T-helper 17 cell (primary cell): ENCODE data around the gene KPNA4. TPM values are rescaled to one million over a fixed set of nuclear protein-coding genes. Genes with fewer than 3 reads are reported as not detected.
"Not testable (repeated sequence)": the region's sequence is repeated elsewhere in the genome, so short reads cannot be mapped to it uniquely, and the experiment has no call there.

Experiments
- ATAC-seq: fragments of 150-1000 bp; cut with Tn5 transposase; 2 replicates; pipeline ENCODE4 v1.10.0; 2021; ENCODE audit warnings: mild to moderate bottlenecking, moderate library complexity
- DNase-seq, 3 donors: peaks; one replicate each; pipeline versions ENCODE4 v3.0.0 to v3.0.0-alpha.2; 2020 to 2021
- H3K9me3 ChIP-seq: one replicate; pipeline ENCODE4 v1.7.0; 2013; ENCODE audit warnings: low read length, mild to moderate bottlenecking; ENCODE audit not compliant: control insufficient read depth, poor library complexity, severe bottlenecking
- H3K27ac Mint-ChIP-seq: one replicate; pipeline ENCODE4 v1.8.0; 2022; ENCODE audit warnings: mild to moderate bottlenecking, moderate library complexity, mixed read lengths
- H3K27me3 Mint-ChIP-seq: one replicate; pipeline ENCODE4 v1.8.0; 2022; ENCODE audit warnings: mixed read lengths
- H3K36me3 Mint-ChIP-seq: one replicate; pipeline ENCODE4 v1.8.0; 2022; ENCODE audit warnings: low read depth, mixed read lengths
- H3K4me1 Mint-ChIP-seq: one replicate; pipeline ENCODE4 v1.8.0; 2022; ENCODE audit warnings: mild to moderate bottlenecking, mixed read lengths
- H3K4me3 Mint-ChIP-seq: one replicate; pipeline ENCODE4 v1.8.0; 2022; ENCODE audit warnings: mild to moderate bottlenecking, moderate library complexity, mixed read lengths
- total RNA-seq, 4 donors: library from RNA in 2 of 4; stranded (reverse) in 2 of 4; gene quantifications; one replicate each; pipeline ENCODE4 v1.2.3 and lab custom pipeline; 2022 to 2026

Gene KPNA4
- total RNA-seq, 2 donors from 2014 or later: 48.9 to 61.9 TPM

DNA sequence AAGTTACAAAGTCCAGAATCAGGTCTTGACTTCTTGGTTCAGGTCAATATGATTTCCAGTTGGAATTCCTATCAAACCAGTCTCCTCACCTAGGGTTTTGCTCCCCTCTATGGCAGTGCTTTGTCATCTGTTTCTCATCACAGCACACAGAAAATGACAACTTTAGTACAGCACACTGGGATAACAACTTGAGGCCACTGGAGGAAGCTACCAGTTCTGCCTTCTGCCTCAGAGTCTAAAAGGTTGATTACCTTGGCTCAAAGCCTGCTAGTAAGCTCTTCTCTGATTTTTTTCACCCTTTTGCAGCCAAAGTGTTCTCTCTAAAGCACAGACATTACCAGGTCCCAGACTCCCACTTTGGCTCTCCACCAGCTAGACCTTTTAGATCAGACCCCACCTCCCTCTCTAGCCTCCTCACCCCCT lies 90.9 kb downstream of the KPNA4 start:
- H3K9me3 ChIP-seq: no peaks in the 10 kb centered on the region
- DNase-seq: no peak
- Mint-ChIP-seq H3K4me3 (no peak overlapping the region), H3K27me3 (peaks cover 6% of the 10 kb centered on the region), H3K4me1 (no peaks in the 10 kb centered on the region), H3K27ac (no peak overlapping the region), H3K36me3 (no peaks in the 10 kb centered on the region)
- ATAC-seq: no peak

DNA sequence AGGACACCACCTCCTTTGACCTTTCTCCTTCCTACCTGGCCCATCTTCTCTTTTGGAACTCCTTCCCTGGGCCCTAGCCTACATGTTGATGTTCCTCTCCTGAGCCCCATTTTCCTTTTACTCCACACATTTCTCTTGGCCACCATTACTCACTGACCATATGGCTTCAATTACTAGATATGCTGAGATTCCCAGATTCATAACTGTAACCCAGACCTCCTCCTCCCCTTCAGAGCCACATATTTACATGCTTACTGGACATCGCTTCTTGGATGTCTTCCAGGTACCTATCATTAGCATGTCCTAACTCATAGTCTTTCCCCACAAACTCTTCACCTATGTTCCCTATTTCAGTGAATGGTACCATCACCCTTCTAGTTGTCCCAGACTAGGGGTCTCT lies 91.4 kb downstream of the KPNA4 start:
- no peak overlapping the region for H3K27ac Mint-ChIP-seq
- H3K4me3 Mint-ChIP-seq: no peak overlapping the region
- DNase-seq: no peak
- H3K36me3 Mint-ChIP-seq: no peaks in the 10 kb centered on the region
- no peaks in the 10 kb centered on the region for H3K9me3 ChIP-seq
- H3K4me1 Mint-ChIP-seq: no peaks in the 10 kb centered on the region
- no peak for ATAC-seq
- H3K27me3 Mint-ChIP-seq: peaks cover 8% of the 10 kb centered on the region

DNA sequence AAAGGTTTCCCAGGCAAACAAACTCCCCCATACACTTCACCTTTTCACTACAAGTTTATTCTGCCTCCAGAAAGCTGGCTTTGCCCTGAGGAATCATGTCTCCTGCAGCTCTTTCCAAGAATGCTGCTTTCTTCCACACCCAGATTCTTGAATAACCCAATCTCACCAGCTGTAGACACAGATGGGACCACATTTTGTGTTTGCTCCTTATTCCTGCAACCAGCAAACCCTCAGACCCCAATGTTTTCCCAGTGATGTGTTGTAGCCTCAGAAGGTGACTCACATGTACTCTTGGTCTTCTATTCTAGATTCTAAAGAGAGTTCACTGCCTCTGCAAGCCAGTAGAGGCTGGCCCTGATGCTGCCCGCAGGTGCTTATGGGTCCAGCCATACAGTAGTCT lies 92.2 kb downstream of the KPNA4 start:
- Mint-ChIP-seq H3K27ac (no peak overlapping the region), H3K27me3 (peaks cover 12% of the 10 kb centered on the region), H3K36me3 (no peaks in the 10 kb centered on the region), H3K4me3 (no peak overlapping the region), H3K4me1 (no peaks in the 10 kb centered on the region)
- ATAC-seq (no peak), DNase-seq (no peak)
- H3K9me3 ChIP-seq: no peaks in the 10 kb centered on the region

DNA sequence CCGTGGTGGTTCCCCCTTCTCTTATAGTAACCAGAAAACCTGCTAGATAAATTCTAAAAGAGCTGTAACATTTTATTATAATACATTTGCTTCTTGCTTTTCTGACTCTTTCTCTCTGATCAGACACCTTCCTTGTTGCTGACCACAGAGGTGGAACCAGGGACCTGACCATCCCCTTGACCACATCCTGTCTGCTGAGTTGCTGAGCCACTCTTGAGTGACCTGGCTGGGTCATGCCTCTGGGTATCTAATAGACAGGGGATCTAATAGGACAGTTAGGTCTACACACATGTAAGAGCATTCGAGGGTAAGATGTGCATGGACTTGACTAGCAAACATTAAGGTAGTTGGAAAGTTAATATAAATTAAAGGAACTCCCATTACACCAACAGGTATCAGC lies 93.0 kb downstream of the KPNA4 start:
- Mint-ChIP-seq H3K27ac (no peak overlapping the region), H3K4me3 (no peak overlapping the region), H3K36me3 (no peaks in the 10 kb centered on the region), H3K27me3 (peaks cover 15% of the 10 kb centered on the region), H3K4me1 (no peaks in the 10 kb centered on the region)
- DNase-seq (no peak), ATAC-seq (no peak)
- H3K9me3 ChIP-seq: no peaks in the 10 kb centered on the region

DNA sequence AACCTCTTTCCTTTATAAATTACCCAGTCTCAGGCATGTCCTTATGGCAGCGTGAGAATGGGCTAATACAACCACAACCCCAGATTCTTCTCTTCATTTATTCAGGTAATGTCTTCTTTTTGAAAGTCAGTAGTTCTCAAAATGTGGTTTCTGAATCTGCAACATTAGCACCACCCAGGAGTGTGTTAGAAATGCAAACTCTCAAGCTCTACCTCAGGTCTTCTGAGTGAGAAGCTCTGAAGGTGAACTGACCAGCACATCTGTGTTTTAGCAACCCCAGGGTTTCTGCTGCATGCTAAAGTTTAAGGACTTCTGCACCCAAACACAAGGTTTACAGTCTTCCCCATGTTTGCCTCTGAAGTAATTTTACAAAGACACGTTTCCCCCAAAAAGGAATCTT lies 93.5 kb downstream of the KPNA4 start:
- Mint-ChIP-seq H3K27me3 (peaks cover 20% of the 10 kb centered on the region), H3K4me1 (no peaks in the 10 kb centered on the region), H3K27ac (no peak overlapping the region), H3K36me3 (no peaks in the 10 kb centered on the region), H3K4me3 (no peak overlapping the region)
- no peak for DNase-seq
- ATAC-seq: no peak
- no peaks in the 10 kb centered on the region for H3K9me3 ChIP-seq

DNA sequence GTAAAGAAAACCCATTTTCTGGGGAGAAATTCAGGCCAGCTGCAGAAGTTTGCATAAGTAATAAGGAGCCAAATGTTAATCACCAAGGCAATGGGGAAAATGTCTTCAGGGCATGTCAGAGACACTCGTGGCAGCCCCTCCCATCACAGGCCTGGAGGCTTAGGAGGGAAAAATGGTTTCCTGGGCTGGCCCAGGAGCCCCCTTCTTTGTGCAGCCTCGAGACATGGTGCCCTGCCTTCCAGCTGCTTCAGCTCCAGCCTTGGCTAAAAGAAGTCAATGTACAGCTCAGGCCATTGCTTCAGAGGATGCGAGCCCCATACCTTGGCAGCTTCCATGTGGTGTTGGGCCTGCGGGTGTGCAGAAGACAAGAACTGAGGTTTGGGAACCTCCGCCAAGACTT lies 95.2 kb downstream of the KPNA4 start:
- DNase-seq (no peak), ATAC-seq (no peak)
- Mint-ChIP-seq H3K27me3 (peaks cover 26% of the 10 kb centered on the region), H3K36me3 (no peaks in the 10 kb centered on the region), H3K4me3 (no peak overlapping the region), H3K27ac (no peak overlapping the region), H3K4me1 (no peaks in the 10 kb centered on the region)
- H3K9me3 ChIP-seq: no peaks in the 10 kb centered on the region

DNA sequence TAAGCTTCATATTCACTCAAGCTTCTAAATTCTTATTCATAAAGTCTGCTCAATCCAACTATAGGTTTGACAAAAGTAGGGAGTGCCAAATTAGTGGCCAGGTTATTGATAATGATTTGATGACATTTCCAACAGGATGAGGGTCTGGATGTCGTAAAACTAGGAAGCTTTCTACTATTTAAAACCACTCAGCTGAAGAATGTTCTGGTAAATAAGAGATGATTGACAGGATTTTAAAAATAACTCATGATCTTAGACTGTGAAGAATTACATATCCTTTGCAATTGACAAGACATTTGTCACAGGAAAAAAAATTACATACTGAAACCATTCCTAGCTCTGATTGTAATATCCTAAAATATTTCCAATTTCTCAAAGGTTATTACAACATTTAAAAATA lies 100.4 kb downstream of the KPNA4 start:
- no peaks in the 10 kb centered on the region for H3K9me3 ChIP-seq
- no peak overlapping the region for H3K27ac Mint-ChIP-seq
- no peaks in the 10 kb centered on the region for H3K36me3 Mint-ChIP-seq
- DNase-seq (no peak), ATAC-seq (no peak)
- H3K27me3 Mint-ChIP-seq: peaks cover 41% of the 10 kb centered on the region
- H3K4me3 Mint-ChIP-seq: no peak overlapping the region
- H3K4me1 Mint-ChIP-seq: no peaks in the 10 kb centered on the region

DNA sequence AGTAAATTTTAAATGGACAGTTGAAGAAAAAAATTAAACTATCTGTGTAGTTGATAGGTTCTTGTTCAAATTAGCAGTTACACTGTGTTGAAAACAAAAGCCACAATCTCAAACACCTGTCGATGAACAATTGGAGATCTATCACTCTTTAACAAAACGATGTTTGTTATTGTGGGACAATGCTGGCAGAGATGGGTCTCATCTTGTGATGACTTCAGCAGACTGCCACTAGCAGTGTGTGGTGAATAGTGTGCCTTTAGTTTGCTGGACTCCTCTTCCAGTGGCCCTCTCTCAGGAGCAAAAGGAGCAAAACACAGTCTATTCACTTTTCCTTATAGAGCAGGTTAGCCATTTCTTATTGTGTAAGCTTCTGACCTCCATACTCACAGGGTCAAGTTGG lies 101.0 kb downstream of the KPNA4 start:
- no peak for DNase-seq
- H3K36me3 Mint-ChIP-seq: no peaks in the 10 kb centered on the region
- H3K4me1 Mint-ChIP-seq: no peaks in the 10 kb centered on the region
- H3K27me3 Mint-ChIP-seq: peaks cover 46% of the 10 kb centered on the region
- no peak overlapping the region for H3K27ac Mint-ChIP-seq
- H3K9me3 ChIP-seq: no peaks in the 10 kb centered on the region
- no peak overlapping the region for H3K4me3 Mint-ChIP-seq
- ATAC-seq: no peak

DNA sequence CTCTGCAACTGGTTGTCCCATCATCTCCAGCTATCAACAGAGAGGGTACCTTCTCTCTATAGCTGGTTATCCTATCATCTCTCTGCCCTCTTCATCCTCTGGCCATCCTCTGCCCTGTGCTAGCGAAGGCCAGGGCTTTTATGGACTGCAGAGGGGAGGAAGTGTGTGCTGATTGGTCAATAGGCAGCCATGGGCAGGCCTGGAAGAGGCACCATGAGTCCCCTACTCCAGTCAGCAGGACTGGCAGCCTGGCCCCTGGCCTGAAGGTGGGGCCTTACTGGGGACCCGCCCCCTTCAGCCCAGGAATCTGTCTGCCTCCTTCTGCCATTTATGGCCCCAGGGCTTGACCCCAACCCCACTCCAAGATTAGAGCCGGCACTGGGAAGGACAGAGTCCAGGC lies 105.3 kb downstream of the KPNA4 start:
- no peaks in the 10 kb centered on the region for H3K4me1 Mint-ChIP-seq
- no peak overlapping the region for H3K4me3 Mint-ChIP-seq
- peaks cover 35% of the 10 kb centered on the region for H3K27me3 Mint-ChIP-seq
- H3K36me3 Mint-ChIP-seq: peaks cover 2% of the 10 kb centered on the region
- ATAC-seq (no peak), DNase-seq (no peak)
- no peak overlapping the region for H3K27ac Mint-ChIP-seq
- no peaks in the 10 kb centered on the region for H3K9me3 ChIP-seq

DNA sequence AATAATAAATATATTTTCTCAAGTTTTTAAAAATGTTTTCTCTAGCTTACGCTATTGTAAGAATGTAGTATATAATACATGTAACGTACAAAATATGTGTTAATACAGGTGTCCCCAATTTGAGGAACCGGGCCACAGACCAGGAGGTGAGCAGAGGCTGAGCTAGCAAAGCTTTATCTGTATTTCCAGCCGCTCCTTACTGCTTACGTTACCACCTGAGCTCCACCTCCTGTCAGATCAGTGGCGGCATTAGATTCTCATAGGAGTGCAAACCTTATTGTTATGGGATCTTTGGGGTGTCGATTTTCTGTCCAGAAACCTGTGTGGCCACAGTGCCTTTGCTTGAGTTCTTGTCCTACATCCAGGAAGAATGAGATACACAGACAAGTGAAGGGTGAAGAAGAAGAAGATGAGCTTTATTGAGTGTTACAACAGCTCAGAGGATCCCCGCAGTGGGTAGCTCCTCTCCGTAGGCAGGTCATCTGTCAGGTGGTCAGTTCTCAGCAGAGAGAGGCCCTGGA lies 105.9 kb downstream of the KPNA4 start:
- Mint-ChIP-seq H3K27me3 (peaks cover 35% of the 10 kb centered on the region), H3K27ac (no peak overlapping the region), H3K4me3 (no peak overlapping the region), H3K4me1 (no peaks in the 10 kb centered on the region), H3K36me3 (peaks cover 2% of the 10 kb centered on the region)
- DNase-seq (no peak), ATAC-seq (no peak)
- H3K9me3 ChIP-seq: no peaks in the 10 kb centered on the region

DNA sequence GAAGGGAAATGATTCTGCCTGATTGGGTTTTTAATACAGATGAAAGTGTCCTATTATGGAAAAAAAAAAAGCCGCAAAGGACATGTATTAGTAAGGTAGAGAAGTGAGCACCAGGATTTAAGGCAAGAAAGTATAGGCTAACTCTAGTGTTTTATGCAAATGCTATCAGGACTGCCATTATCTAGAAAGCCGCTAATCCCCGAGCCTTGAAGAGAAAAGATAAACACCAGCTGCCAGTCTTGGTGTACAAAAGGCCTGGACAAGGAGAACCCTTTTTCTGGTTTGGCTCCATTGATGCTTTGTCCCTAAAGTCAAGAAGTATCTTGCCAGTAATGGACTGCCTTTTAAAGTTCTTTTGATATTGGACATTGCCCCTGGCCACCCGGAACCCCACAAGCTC lies 107.2 kb downstream of the KPNA4 start:
- Mint-ChIP-seq H3K36me3 (peaks cover 2% of the 10 kb centered on the region), H3K27me3 (peaks cover 30% of the 10 kb centered on the region), H3K4me1 (no peaks in the 10 kb centered on the region), H3K4me3 (no peak overlapping the region), H3K27ac (no peak overlapping the region)
- ATAC-seq (no peak), DNase-seq (no peak)
- no peaks in the 10 kb centered on the region for H3K9me3 ChIP-seq

DNA sequence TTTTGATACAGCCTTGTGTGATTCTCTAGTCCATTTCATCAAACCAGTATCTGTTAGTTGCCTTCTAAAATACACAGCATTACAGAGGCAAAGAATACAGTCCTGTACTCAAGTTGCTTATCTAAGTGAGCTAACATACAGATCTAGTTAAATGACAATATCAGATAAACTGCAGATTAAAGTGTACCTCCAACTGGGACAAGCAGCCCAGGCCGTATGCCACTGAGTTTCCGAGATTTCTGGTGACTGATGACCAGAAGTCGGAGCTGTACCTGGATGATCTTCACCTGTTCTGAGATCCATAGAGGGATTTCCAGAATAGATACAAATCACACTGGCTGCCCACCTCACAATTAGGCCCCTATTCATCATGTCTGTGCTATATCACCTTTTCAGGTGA lies 109.5 kb downstream of the KPNA4 start:
- Mint-ChIP-seq H3K36me3 (peaks cover 2% of the 10 kb centered on the region), H3K4me1 (no peaks in the 10 kb centered on the region), H3K27ac (no peak overlapping the region), H3K4me3 (no peak overlapping the region), H3K27me3 (peaks cover 15% of the 10 kb centered on the region)
- no peak for DNase-seq
- no peaks in the 10 kb centered on the region for H3K9me3 ChIP-seq
- ATAC-seq: no peak

DNA sequence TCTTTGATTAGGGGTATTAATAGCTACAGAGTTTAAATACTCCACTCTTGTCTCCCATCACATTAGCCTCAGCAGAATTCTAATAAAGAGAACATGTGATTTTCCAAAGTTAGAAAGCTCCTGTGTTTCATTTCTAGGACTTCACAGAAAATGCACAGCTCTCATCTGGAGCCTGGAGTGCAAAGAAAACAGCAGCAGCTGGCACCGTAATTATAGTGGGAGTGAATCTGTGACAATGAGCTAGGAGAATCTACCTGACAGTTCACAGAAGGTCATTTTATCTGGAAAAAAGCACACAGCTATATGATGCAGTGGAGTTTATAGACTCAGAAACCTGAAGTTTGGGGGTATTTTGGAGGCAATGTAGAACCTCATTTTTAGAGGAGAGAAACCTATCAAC lies 110.4 kb downstream of the KPNA4 start:
- Mint-ChIP-seq H3K27me3 (peaks cover 14% of the 10 kb centered on the region), H3K4me1 (no peaks in the 10 kb centered on the region), H3K4me3 (no peak overlapping the region), H3K27ac (no peak overlapping the region), H3K36me3 (peaks cover 2% of the 10 kb centered on the region)
- no peaks in the 10 kb centered on the region for H3K9me3 ChIP-seq
- DNase-seq: no peak
- ATAC-seq: no peak

DNA sequence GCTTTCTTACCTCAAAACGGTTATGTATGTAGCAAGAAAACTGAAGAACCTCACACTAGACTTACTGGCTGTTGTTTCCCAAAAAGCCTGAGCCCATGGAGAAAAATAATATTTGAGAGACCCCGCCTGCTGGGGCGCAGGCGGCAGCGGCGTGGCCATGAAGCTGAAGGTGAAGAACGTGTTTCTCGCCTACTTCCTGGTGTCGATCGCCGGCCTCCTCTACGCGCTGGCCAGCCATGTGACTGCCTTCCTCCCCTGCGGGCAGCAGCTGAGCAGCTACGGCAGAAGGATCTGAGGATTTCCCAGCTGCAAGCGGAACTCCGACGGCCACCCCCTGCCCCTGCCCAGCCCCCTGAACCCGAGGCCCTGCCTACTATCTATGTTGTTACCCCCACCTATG lies 113.1 kb downstream of the KPNA4 start:
- H3K27me3 Mint-ChIP-seq, H3K4me3 Mint-ChIP-seq, H3K9me3 ChIP-seq, H3K36me3 Mint-ChIP-seq, ATAC-seq, DNase-seq, H3K27ac Mint-ChIP-seq: not testable (repeated sequence)
- H3K4me1 Mint-ChIP-seq: peaks cover 14% of the 10 kb centered on the region
